K562 (cell line): ENCODE measurements around the gene DDAH1. TPM values are rescaled to one million over a fixed set of nuclear protein-coding genes. Genes with fewer than 3 reads are reported as not detected.

Experiments used
- ATAC-seq: fragments of 200-7000 bp; cut with Tn5 transposase; 3 replicates; pipeline ENCODE4 v1.9.1; 2020; ENCODE audit warnings: moderate library complexity
- BruUV-seq: library from RNA; stranded (reverse); fragments of 400-500 nt; replicated peaks from 2 replicates; lab custom pipeline; 2021; lab: Mats Ljungman, UMichigan
- CTCF ChIA-PET: fragments of 300-600 bp; formaldehyde crosslinking; extraction: SDS; loops from one replicate; lab custom pipeline; 2021; ENCODE audit warnings: low intra/inter-chr PET ratio; lab: Yijun Ruan, JAX
- POLR2A ChIA-PET: fragments of 300-600, 350-650 bp; sonication (Branson Sonifier 250); formaldehyde crosslinking; extraction: SDS; loops from one replicate; lab custom pipeline; 2021; ENCODE audit warnings: antibody characterized with exemption, inconsistent platforms; lab: Yijun Ruan, JAX
- DNase-seq, 4 experiments: peaks; one replicate each; pipeline versions ENCODE4 v3.0.0 to v3.0.0-alpha.2; 2011 to 2018; ENCODE audit warnings: low spot score in 3 of 4, mixed read lengths in 3 of 4; ENCODE audit errors: extremely low read depth in 1 of 4
- FAIRE-seq: peaks from 2 replicates; lab custom pipeline; 2011; peaks lifted over from hg19 to GRCh38; lab: Jason Lieb, UNC
- H2AFZ ChIP-seq: 2 replicates; pipeline ENCODE4 v1.6.0; 2011; ENCODE audit warnings: low read depth, low read length, control low read depth, inconsistent platforms
- H3K27ac ChIP-seq: fragments of 200-600 bp; 3 replicates; pipeline ENCODE4 v1.8.0; 2011; ENCODE audit warnings: low read depth, mild to moderate bottlenecking, control low read depth, inconsistent platforms, low read length, moderate library complexity, mixed read lengths; ENCODE audit errors: extremely low read depth
- H3K27me3 ChIP-seq, 2 experiments: fragments of 300-600 bp in 1 of 2; 2 replicates in 1 of 2; 3 replicates in 1 of 2; pipeline versions ENCODE4 v1.6.0 to v1.8.0; 2011; ENCODE audit warnings: inconsistent platforms in 2 of 2, low read length in 2 of 2, mild to moderate bottlenecking in 1 of 2, mixed read lengths in 1 of 2, moderate library complexity in 1 of 2; ENCODE audit not compliant: control insufficient read depth in 2 of 2, insufficient read depth in 2 of 2
- H3K36me3 ChIP-seq: fragments of 300-600 bp; 3 replicates; pipeline ENCODE4 v1.8.0; 2011; ENCODE audit warnings: mild to moderate bottlenecking, low read length, inconsistent platforms; ENCODE audit not compliant: control insufficient read depth, insufficient read depth
- H3K4me1 ChIP-seq, 2 experiments: fragments of 200-600 bp in 1 of 2; replicated peaks in 1 of 2; 2 replicates in 1 of 2; 3 replicates in 1 of 2; pipeline versions ENCODE4 v1.5.1 to v1.8.0; 2011; ENCODE audit warnings: inconsistent platforms in 2 of 2, low read length in 2 of 2, mild to moderate bottlenecking in 1 of 2, mixed read lengths in 1 of 2, moderate library complexity in 1 of 2; ENCODE audit not compliant: control insufficient read depth in 2 of 2, insufficient read depth in 2 of 2
- H3K4me2 ChIP-seq: 2 replicates; pipeline ENCODE4 v1.6.1; 2011; ENCODE audit warnings: low read length, control low read depth, inconsistent platforms, mixed read lengths; ENCODE audit not compliant: insufficient read depth
- H3K4me3 ChIP-seq: fragments of 200-600 bp; sonication (generic), shearing (Covaris generic); 2 replicates; pipeline ENCODE4 v1.5.1; 2016; ENCODE audit warnings: control low read depth, inconsistent platforms
- H3K79me2 ChIP-seq: fragments of 200-600 bp; 3 replicates; pipeline ENCODE4 v1.8.0; 2011; ENCODE audit warnings: low read length, inconsistent platforms; ENCODE audit not compliant: control insufficient read depth, insufficient read depth
- H3K9ac ChIP-seq, 2 experiments: 2 replicates each; pipeline versions ENCODE4 v1.6.0 to v1.6.1; 2011; ENCODE audit warnings: low read depth in 2 of 2, low read length in 2 of 2, control low read depth in 1 of 2, inconsistent platforms in 1 of 2, mild to moderate bottlenecking in 1 of 2, mixed read lengths in 1 of 2; ENCODE audit not compliant: insufficient read depth in 1 of 2
- H3K9me1 ChIP-seq: one replicate; pipeline ENCODE4 v1.6.0; 2011; ENCODE audit warnings: inconsistent platforms, mild to moderate bottlenecking, low read length, moderate library complexity; ENCODE audit not compliant: control insufficient read depth, insufficient read depth
- H3K9me3 ChIP-seq: replicated peaks from 2 replicates; pipeline ENCODE4 v1.5.1; 2011; ENCODE audit warnings: low read depth, low read length, inconsistent platforms; ENCODE audit not compliant: control insufficient read depth, insufficient read depth
- H4K20me1 ChIP-seq: replicated peaks from 2 replicates; pipeline ENCODE4 v1.6.1; 2011; ENCODE audit warnings: low read length, inconsistent platforms, mixed read lengths; ENCODE audit not compliant: control insufficient read depth, insufficient read depth
- BRD4 ChIP-seq: fragments of 200-600 bp; sonication (generic); IDR thresholded peaks from 2 replicates; pipeline ENCODE4 v1.6.1; 2017; ENCODE audit warnings: inconsistent platforms
- CBFA2T2 ChIP-seq: fragments of 450-650 bp; conservative IDR thresholded peaks from 2 replicates; pipeline ENCODE4 v1.6.1; 2017; ENCODE audit warnings: mild to moderate bottlenecking
- MBD2 ChIP-seq: sonication (generic); IDR thresholded peaks from 2 replicates; pipeline ENCODE4 v1.6.1; 2016; ENCODE audit warnings: low read depth, borderline replicate concordance
- MYC ChIP-seq, 2 experiments: fragments of 250-450 bp in 1 of 2; sonication (Bioruptor Pico) in 1 of 2; IDR thresholded peaks; 2 replicates each; pipeline versions ENCODE4 v1.5.1 to v1.6.1; 2012 to 2021; ENCODE audit warnings: low read depth in 2 of 2, borderline replicate concordance in 1 of 2, improper control_type of control experiment in 1 of 2, low read length in 1 of 2, mild to moderate bottlenecking in 1 of 2, moderate library complexity in 1 of 2
- NFRKB ChIP-seq: fragments of 450-650 bp; IDR thresholded peaks from 2 replicates; pipeline ENCODE4 v1.6.1; 2016; ENCODE audit warnings: low read depth
- PML ChIP-seq: IDR thresholded peaks from 2 replicates; pipeline ENCODE4 v1.6.1; 2012; ENCODE audit warnings: low read length, inconsistent platforms
- THRAP3 ChIP-seq: fragments of 450-650 bp; IDR thresholded peaks from 2 replicates; pipeline ENCODE4 v1.6.1; 2016; ENCODE audit warnings: mild to moderate bottlenecking, inconsistent platforms, borderline replicate concordance
- ZNF197 ChIP-seq: fragments of 200-800 bp; sonication (Bioruptor generic); IDR thresholded peaks from 2 replicates; pipeline ENCODE4 v1.6.1; 2016; ENCODE audit warnings: low read depth, missing genetic modification characterization, missing compliant biosample characterization
- ZNF699 ChIP-seq: fragments of 250-450 bp; sonication (Bioruptor Pico); IDR thresholded peaks from 2 replicates; pipeline ENCODE4 v1.8.0; 2021; ENCODE audit warnings: mild to moderate bottlenecking, moderate library complexity; ENCODE audit not compliant: insufficient replicate concordance
- whole genome bisulfite sequencing: fragments of 100-300 bp; shearing (Covaris generic); methylation state at CpG from one replicate; pipeline ENCODE4 v1.1.6; 2016; ENCODE audit warnings: low coverage, mixed read lengths; ENCODE audit not compliant: insufficient coverage; ENCODE audit errors: missing lambda C conversion rate; 5-methylcytosine and 5-hydroxymethylcytosine counted together
- in situ Hi-C: fragments of 300-500 bp; cut with MboI; formaldehyde crosslinking; loops from 4 replicates; pipeline ENCODE4 v1.15.0; 2018; ENCODE audit warnings: inconsistent platforms, mixed read lengths
- intact Hi-C: fragments of 100-400 bp; cut with micrococcal nuclease; formaldehyde crosslinking; loops from 2 replicates; pipeline ENCODE4 v1.14.2; 2022
- polyA plus RNA-seq, 8 experiments: library from polyadenylated mRNA; depleted of rRNA in 4 of 8; stranded (reverse) in 5 of 8; unstranded in 3 of 8; fragments of >200 nt; fragmentation: Nextera tagmentation in 2 of 8; fragmentation: Illumina TruSeq in 1 of 8; extraction: Ambion mirVana in 2 of 8; extraction: Trizol in 1 of 8; gene quantifications; 2 replicates each; pipeline versions ENCODE4 v1.2.1 to v1.2.3, GENCODE V29; 2011 to 2014; ENCODE audit warnings: inconsistent platforms in 1 of 8, missing spikeins in 1 of 8
- total RNA-seq, 7 experiments: library from RNA; depleted of rRNA in 6 of 7; stranded (reverse); fragments of >200 nt in 6 of 7; fragmentation: Illumina TruSeq in 2 of 7; extraction: Trizol in 2 of 7; gene quantifications; 2 replicates each; pipeline versions ENCODE4 v1.2.1 to v1.2.3, GENCODE V29; 2011 to 2021; ENCODE audit warnings: low replicate concordance in 1 of 7
- TF ChIP-seq, protein P1 (sequence below): sonication (generic); formaldehyde crosslinking; IDR thresholded peaks from 2 replicates; pipeline ENCODE4 v1.8.1; 2023; ENCODE audit warnings: mild to moderate bottlenecking, missing genetic modification reagents
- TF ChIP-seq, protein P2 (sequence below): fragments of 250-450 bp; sonication (Bioruptor Pico); IDR thresholded peaks from 2 replicates; pipeline ENCODE4 v1.4.0; 2020
- TF ChIP-seq, protein P3 (sequence below), 2 experiments: fragments of 450-650 bp; IDR thresholded peaks; 2 replicates each; pipeline ENCODE4 v1.6.1; 2016; ENCODE audit warnings: mild to moderate bottlenecking in 2 of 2, borderline replicate concordance in 1 of 2, low read depth in 1 of 2, moderate library complexity in 1 of 2

DDAH1 gene
- total and polyA plus RNA-seq, 9 of the 15 experiments (the other 6 are each of a cell fraction or from before 2014, with no cell fraction given), result 0.04 to 0.24 (median 0.10) TPM

DNA sequence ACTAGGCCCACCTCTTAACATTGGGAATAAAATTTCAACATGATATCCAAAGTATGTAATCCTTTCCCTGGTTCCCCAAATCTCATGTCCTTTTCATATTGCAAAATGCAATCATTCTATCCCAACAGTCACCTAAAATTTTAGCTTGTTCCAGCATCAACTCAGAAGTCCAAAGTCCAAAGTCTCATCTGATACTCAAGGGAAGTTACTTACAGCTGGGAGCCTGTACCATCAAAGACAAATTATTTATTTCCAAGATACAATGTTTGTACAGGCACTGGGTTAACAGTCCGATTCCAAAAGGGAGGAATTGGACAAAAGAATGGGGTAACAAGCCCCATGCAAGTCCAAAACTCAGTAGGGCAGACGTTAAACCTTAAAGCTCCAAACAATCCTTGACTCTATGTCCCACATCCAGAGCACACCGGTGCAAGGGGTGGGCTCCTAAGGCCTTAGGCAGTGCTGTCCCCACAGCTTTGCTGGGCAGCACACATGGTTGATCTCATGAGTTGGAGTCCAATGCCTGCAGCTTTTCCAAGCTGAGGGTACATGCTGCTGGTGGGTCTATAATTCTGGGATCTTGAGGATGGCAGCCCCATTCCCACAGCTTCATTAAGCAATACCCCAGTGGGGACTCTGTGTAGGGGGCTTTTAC is 78.8 kb downstream of the DDAH1 start:
- intact Hi-C loops, result no loop called here
- no peak for TF ChIP-seq PML
- no peak for TF ChIP-seq CBFA2T2
- TF ChIP-seq MYC (IDR thresholded peaks at IDR 0.05; ENCODE audit: low read depth, low read length), result no peak
- no peak for TF ChIP-seq MYC (CRISPR knock-in tag; IDR thresholded peaks at IDR 0.05; ENCODE audit: borderline replicate concordance, low read depth)
- TF ChIP-seq, protein P1, sequence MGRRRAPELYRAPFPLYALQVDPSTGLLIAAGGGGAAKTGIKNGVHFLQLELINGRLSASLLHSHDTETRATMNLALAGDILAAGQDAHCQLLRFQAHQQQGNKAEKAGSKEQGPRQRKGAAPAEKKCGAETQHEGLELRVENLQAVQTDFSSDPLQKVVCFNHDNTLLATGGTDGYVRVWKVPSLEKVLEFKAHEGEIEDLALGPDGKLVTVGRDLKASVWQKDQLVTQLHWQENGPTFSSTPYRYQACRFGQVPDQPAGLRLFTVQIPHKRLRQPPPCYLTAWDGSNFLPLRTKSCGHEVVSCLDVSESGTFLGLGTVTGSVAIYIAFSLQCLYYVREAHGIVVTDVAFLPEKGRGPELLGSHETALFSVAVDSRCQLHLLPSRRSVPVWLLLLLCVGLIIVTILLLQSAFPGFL (CRISPR knock-in tag), result no peak
- no peak for TF ChIP-seq ZNF699
- TF ChIP-seq THRAP3, result no peak
- no peak for TF ChIP-seq MBD2
- no peak for TF ChIP-seq NFRKB
- TF ChIP-seq BRD4, result no peak
- TF ChIP-seq, protein P2, sequence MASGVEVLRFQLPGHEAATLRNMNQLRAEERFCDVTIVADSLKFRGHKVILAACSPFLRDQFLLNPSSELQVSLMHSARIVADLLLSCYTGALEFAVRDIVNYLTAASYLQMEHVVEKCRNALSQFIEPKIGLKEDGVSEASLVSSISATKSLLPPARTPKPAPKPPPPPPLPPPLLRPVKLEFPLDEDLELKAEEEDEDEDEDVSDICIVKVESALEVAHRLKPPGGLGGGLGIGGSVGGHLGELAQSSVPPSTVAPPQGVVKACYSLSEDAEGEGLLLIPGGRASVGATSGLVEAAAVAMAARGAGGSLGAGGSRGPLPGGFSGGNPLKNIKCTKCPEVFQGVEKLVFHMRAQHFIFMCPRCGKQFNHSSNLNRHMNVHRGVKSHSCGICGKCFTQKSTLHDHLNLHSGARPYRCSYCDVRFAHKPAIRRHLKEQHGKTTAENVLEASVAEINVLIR (CRISPR knock-in tag), result no peak
- TF ChIP-seq ZNF197, result no peak
- TF ChIP-seq, protein P3, sequence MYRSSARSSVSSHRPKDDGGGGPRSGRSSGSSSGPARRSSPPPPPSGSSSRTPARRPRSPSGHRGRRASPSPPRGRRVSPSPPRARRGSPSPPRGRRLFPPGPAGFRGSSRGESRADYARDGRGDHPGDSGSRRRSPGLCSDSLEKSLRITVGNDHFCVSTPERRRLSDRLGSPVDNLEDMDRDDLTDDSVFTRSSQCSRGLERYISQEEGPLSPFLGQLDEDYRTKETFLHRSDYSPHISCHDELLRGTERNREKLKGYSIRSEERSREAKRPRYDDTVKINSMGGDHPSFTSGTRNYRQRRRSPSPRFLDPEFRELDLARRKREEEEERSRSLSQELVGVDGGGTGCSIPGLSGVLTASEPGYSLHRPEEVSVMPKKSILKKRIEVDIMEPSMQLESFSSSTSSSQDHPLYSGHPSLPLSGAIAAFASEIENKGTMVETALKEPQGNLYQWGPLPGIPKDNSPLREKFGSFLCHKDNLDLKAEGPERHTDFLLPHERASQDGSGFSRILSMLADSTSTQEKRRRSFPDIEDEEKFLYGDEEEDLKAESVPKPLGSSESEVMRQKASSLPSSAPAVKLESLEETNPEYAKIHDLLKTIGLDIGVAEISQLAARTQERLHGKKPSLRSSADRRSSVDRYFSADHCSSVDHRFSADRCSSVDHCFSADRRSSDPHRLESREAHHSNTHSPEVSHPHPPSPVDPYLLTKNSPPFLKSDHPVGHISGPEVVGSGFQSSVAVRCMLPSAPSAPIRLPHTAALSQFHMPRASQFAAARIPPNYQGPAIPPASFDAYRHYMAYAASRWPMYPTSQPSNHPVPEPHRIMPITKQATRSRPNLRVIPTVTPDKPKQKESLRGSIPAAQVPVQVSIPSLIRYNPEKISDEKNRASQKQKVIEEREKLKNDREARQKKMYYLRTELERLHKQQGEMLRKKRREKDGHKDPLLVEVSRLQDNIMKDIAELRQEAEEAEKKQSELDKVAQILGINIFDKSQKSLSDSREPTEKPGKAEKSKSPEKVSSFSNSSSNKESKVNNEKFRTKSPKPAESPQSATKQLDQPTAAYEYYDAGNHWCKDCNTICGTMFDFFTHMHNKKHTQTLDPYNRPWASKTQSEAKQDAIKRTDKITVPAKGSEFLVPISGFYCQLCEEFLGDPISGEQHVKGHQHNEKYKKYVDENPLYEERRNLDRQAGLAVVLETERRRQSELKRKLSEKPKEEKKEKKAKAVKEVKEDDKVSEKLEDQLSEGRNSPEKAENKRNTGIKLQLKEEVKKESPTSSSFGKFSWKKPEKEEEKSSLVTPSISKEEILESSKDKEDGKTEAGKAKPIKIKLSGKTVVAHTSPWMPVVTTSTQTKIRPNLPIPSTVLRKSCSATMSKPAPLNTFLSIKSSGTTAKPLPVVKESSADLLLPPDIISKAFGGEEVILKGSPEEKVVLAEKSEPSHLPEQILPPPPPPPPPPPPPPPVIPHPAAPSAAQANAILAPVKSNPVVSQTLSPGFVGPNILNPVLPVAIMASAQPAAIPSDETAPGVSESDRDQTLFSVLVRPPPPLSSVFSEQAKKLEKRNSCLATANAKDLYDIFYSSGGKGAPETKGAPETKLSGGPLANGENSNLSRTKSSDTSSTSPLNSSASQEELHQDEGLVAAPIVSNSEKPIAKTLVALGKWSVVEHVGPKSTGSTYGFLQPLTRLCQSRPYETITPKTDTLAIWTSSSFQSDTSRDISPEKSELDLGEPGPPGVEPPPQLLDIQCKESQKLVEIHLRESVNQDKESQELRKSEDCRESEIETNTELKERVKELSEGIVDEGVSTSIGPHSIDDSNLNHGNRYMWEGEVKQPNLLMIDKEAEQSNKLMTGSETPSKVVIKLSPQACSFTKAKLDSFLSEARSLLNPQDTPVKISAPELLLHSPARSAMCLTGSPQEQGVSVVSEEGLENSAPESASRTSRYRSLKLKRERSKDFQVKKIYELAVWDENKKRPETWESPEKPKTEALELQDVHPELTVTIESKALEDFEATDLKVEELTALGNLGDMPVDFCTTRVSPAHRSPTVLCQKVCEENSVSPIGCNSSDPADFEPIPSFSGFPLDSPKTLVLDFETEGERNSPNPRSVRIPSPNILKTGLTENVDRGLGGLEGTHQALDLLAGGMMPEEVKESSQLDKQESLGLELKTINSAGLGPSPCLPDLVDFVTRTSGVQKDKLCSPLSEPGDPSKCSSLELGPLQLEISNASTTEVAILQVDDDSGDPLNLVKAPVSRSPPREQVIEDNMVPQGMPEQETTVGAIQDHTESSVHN (IDR thresholded peaks at IDR 0.05; ENCODE audit: borderline replicate concordance in 1 of 2, low read depth in 1 of 2), result no peak

More for the DNA sequence above, 78.8 kb downstream of the DDAH1 start:
- Histone ChIP-seq H4K20me1 (no peaks in the 10 kb centered on the region), H3K36me3 (no peaks in the 10 kb centered on the region), H2AFZ (no peak overlapping the region), H3K9me3 (no peaks in the 10 kb centered on the region), H3K27ac (no peak overlapping the region), H3K79me2 (no peaks in the 10 kb centered on the region), H3K4me2 (no peak overlapping the region), H3K4me1 (no peaks in the 10 kb centered on the region), H3K9ac (no peak overlapping the region), H3K9me1 (no peaks in the 10 kb centered on the region), H3K4me3 (no peak overlapping the region), H3K27me3 (no peaks in the 10 kb centered on the region)
- no peak for DNase-seq
- no peak for FAIRE-seq
- CTCF ChIA-PET, result no interaction called here
- BruUV-seq, result no TSS peak
- in situ Hi-C loops, result no loop called here
- 0% methylated on average over 3 of the region's 3 CpGs for WGBS
- no peak for ATAC-seq
- POLR2A ChIA-PET, result no interaction called here
